Tibial artery (tissue), 4 donors: ENCODE measurements around the gene TNS1.

Experiments used
- DNase-seq, 2 donors: peaks; one replicate each; pipeline ENCODE4 v3.0.0-alpha.2; 2019
- H3K27ac ChIP-seq, 2 donors: fragments of 200-600 bp; sonication (generic) in 1 of 2; 1 replicate in 1 of 2; 2 replicates in 1 of 2; pipeline ENCODE4 v1.5.1; 2018 to 2019; ENCODE audit warnings: mild to moderate bottlenecking in 1 of 2
- H3K27me3 ChIP-seq, 2 donors: fragments of 200-600 bp; sonication (generic) in 1 of 2; one replicate each; pipeline versions ENCODE4 v1.5.1 to v1.6.0; 2016 to 2019
- H3K36me3 ChIP-seq, 3 donors: fragments of 200-600 bp; sonication (generic) in 2 of 3; one replicate each; pipeline ENCODE4 v1.5.1; 2016 to 2019; ENCODE audit warnings: mild to moderate bottlenecking in 2 of 3
- H3K4me1 ChIP-seq, 4 donors: fragments of 200-600 bp; sonication (generic) in 2 of 4; 1 replicate in 3 of 4; 2 replicates in 1 of 4; pipeline ENCODE4 v1.5.1; 2016 to 2019
- H3K4me3 ChIP-seq, 2 donors: fragments of 200-600 bp; sonication (generic) in 1 of 2; 1 replicate in 1 of 2; 2 replicates in 1 of 2; pipeline ENCODE4 v1.5.1; 2018 to 2019; ENCODE audit warnings: mild to moderate bottlenecking in 2 of 2
- H3K9me3 ChIP-seq, 3 donors: fragments of 200-600 bp; sonication (generic) in 1 of 3; one replicate each; pipeline ENCODE4 v1.5.1; 2016 to 2019
- intact Hi-C: fragments of 100-400 bp; cut with DNase I; formaldehyde crosslinking; loops from one replicate; pipeline ENCODE4 v1.15.0; 2023; ENCODE audit warnings: low total_unique reads
- TF ChIP-seq, protein P1 (sequence below), 2 experiments: fragments of 200-600 bp in 1 of 2; fragments of 450-650 bp in 1 of 2; IDR thresholded peaks; one replicate each; pipeline ENCODE4 v1.5.1; 2017 to 2019; ENCODE audit warnings: antibody characterized with exemption in 2 of 2, mild to moderate bottlenecking in 1 of 2, moderate library complexity in 1 of 2

The TNS1 gene

GRCh38 chr2:217827430-217828201, 175.2 kb downstream of the TNS1 start:
- TF ChIP-seq, protein P1, sequence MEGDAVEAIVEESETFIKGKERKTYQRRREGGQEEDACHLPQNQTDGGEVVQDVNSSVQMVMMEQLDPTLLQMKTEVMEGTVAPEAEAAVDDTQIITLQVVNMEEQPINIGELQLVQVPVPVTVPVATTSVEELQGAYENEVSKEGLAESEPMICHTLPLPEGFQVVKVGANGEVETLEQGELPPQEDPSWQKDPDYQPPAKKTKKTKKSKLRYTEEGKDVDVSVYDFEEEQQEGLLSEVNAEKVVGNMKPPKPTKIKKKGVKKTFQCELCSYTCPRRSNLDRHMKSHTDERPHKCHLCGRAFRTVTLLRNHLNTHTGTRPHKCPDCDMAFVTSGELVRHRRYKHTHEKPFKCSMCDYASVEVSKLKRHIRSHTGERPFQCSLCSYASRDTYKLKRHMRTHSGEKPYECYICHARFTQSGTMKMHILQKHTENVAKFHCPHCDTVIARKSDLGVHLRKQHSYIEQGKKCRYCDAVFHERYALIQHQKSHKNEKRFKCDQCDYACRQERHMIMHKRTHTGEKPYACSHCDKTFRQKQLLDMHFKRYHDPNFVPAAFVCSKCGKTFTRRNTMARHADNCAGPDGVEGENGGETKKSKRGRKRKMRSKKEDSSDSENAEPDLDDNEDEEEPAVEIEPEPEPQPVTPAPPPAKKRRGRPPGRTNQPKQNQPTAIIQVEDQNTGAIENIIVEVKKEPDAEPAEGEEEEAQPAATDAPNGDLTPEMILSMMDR (IDR thresholded peaks at IDR 0.05): no peak
- intact Hi-C loops: no loop called here
- no peaks in the 10 kb centered on the region for H3K9me3 ChIP-seq
- H3K4me1 ChIP-seq: peaks cover 0 to 100% (median 74%) of the 10 kb centered on the region in 4 donors
- no peak for DNase-seq
- no peak overlapping the region for H3K4me3 ChIP-seq
- H3K36me3 ChIP-seq: peaks cover 75 to 92% (median 89%) of the 10 kb centered on the region in 3 donors
- peak overlapping the region; percentile 59 to 78 for H3K27ac ChIP-seq
- H3K27me3 ChIP-seq: no peaks in the 10 kb centered on the region

GRCh38 chr2:217826991-217827390, 175.8 kb downstream of the TNS1 start:
- H3K9me3 ChIP-seq: no peaks in the 10 kb centered on the region
- no peak for DNase-seq
- intact Hi-C loops: no loop called here
- H3K36me3 ChIP-seq: peaks cover 75 to 92% (median 89%) of the 10 kb centered on the region in 3 donors
- H3K27ac ChIP-seq: peak overlapping the region; percentile 59 to 78
- TF ChIP-seq, protein P1 (IDR thresholded peaks at IDR 0.05): no peak
- peaks cover 0 to 100% (median 76%) of the 10 kb centered on the region in 4 donors for H3K4me1 ChIP-seq
- H3K27me3 ChIP-seq: no peaks in the 10 kb centered on the region
- H3K4me3 ChIP-seq: no peak overlapping the region

DNA sequence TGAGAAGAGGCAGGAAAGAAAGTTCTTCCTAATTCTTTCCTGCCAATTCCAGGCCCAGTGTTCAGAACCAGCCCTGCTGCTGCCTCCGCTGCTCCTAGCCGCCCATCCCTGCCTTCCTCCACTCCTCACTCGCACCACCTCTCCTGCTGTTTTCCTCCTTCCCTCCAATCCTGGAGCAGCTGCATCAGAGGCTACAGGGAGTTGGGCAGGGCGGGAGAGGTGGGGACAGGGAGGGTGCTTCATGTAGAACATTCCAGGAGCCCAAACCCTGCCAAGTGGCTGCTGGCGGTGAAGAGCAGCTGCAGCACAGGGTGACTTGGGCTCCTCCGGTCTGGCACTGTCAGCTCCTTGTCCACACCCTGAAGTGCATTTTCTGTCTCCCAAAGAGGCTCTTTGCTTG, 176.3 kb downstream of the TNS1 start:
- TF ChIP-seq, protein P1 (IDR thresholded peaks at IDR 0.05): no peak
- peak in 1 of 2 donors; percentile 88 for DNase-seq
- no peak overlapping the region for H3K4me3 ChIP-seq
- H3K27me3 ChIP-seq: no peaks in the 10 kb centered on the region
- H3K4me1 ChIP-seq: peaks cover 0 to 99% (median 79%) of the 10 kb centered on the region in 4 donors
- peak overlapping the region; percentile 59 to 78 for H3K27ac ChIP-seq
- no peaks in the 10 kb centered on the region for H3K9me3 ChIP-seq
- peaks cover 75 to 92% (median 89%) of the 10 kb centered on the region in 3 donors for H3K36me3 ChIP-seq
- intact Hi-C loops: no loop called here

GRCh38 chr2:217825469-217826235, 177.1 kb downstream of the TNS1 start:
- H3K4me3 ChIP-seq: no peak overlapping the region
- TF ChIP-seq, protein P1 (IDR thresholded peaks at IDR 0.05): no peak
- H3K27me3 ChIP-seq: no peaks in the 10 kb centered on the region
- H3K9me3 ChIP-seq: no peaks in the 10 kb centered on the region
- peak overlapping the region; percentile 59 to 78 for H3K27ac ChIP-seq
- peaks cover 0 to 99% (median 82%) of the 10 kb centered on the region in 4 donors for H3K4me1 ChIP-seq
- peaks cover 75 to 92% (median 89%) of the 10 kb centered on the region in 3 donors for H3K36me3 ChIP-seq
- DNase-seq: no peak
- intact Hi-C loops: no loop called here

- no peak for DNase-seq
- Histone ChIP-seq H3K4me1 (peaks cover 0 to 98% (median 76%) of the 10 kb centered on the region in 4 donors), H3K36me3 (peaks cover 75 to 92% (median 89%) of the 10 kb centered on the region in 3 donors)
These were observed 178.6 kb downstream of the TNS1 start for GRCh38 chr2:217824223-217824622.

More at GRCh38 chr2:217824223-217824622, 178.6 kb downstream of the TNS1 start:
- Histone ChIP-seq H3K27ac (peak overlapping the region; percentile 59 to 78), H3K27me3 (no peaks in the 10 kb centered on the region), H3K4me3 (no peak overlapping the region), H3K9me3 (no peaks in the 10 kb centered on the region)
- TF ChIP-seq, protein P1 (IDR thresholded peaks at IDR 0.05): no peak
- intact Hi-C loops: no loop called here
